ENCODE data around the gene GNPTG.

The GNPTG gene

GRCh38 chr16:1320658-1321240, 31.0 kb upstream of the GNPTG start:
- DNase-seq (ENCODE audit: low read depth): no peak

GRCh38 chr16:1322407-1322806, 29.3 kb upstream of the GNPTG start:
- TF ChIP-seq MAX (IDR thresholded peaks at IDR 0.05; ENCODE audit: low read depth, low read length) (no peak), MYC (IDR thresholded peaks at IDR 0.05; ENCODE audit: low read depth, low read length) (no peak), CTCF (IDR thresholded peaks at IDR 0.05; ENCODE audit: low read depth, low read length) (no peak), POLR2A (IDR thresholded peaks at IDR 0.05; ENCODE audit: extremely low read depth, insufficient read length) (no peak)
- H3K4me3 ChIP-seq (ENCODE audit: low read depth, low read length): no peak overlapping the region
- no peak for DNase-seq (ENCODE audit: low read depth)

More at GRCh38 chr16:1320658-1321240, 31.0 kb upstream of the GNPTG start:
- no peak overlapping the region for H3K4me3 ChIP-seq (ENCODE audit: low read depth, low read length)
- TF ChIP-seq CTCF (IDR thresholded peaks at IDR 0.05; ENCODE audit: low read depth, low read length) (no peak), MAX (IDR thresholded peaks at IDR 0.05; ENCODE audit: low read depth, low read length) (no peak), POLR2A (IDR thresholded peaks at IDR 0.05; ENCODE audit: extremely low read depth, insufficient read length) (no peak), MYC (IDR thresholded peaks at IDR 0.05; ENCODE audit: low read depth, low read length) (no peak)

- H3K4me3 ChIP-seq (ENCODE audit: low read depth, low read length): no peak overlapping the region
- TF ChIP-seq MYC (IDR thresholded peaks at IDR 0.05; ENCODE audit: low read depth, low read length) (no peak), CTCF (IDR thresholded peaks at IDR 0.05; ENCODE audit: low read depth, low read length) (no peak), POLR2A (IDR thresholded peaks at IDR 0.05; ENCODE audit: extremely low read depth, insufficient read length) (no peak), MAX (IDR thresholded peaks at IDR 0.05; ENCODE audit: low read depth, low read length) (no peak)
- no peak for DNase-seq (ENCODE audit: low read depth)
Measured at GRCh38 chr16:1323296-1324239, 28.2 kb upstream of the GNPTG start.

GRCh38 chr16:1324286-1324826, 27.4 kb upstream of the GNPTG start:
- H3K4me3 ChIP-seq (ENCODE audit: low read depth, low read length): no peak overlapping the region

More at GRCh38 chr16:1324286-1324826, 27.4 kb upstream of the GNPTG start:
- DNase-seq (ENCODE audit: low read depth): no peak
- no peak for TF ChIP-seq CTCF (IDR thresholded peaks at IDR 0.05; ENCODE audit: low read depth, low read length)
- no peak for TF ChIP-seq MAX (IDR thresholded peaks at IDR 0.05; ENCODE audit: low read depth, low read length)
- no peak for TF ChIP-seq MYC (IDR thresholded peaks at IDR 0.05; ENCODE audit: low read depth, low read length)
- TF ChIP-seq POLR2A (IDR thresholded peaks at IDR 0.05; ENCODE audit: extremely low read depth, insufficient read length): no peak
